G401.6 (cell line): Measurements from ENCODE around the gene RAPGEF3.

ENCODE experiments used
- FAIRE-seq: peaks from 2 replicates; lab custom pipeline; 2012; peaks lifted over from hg19 to GRCh38; lab: Jason Lieb, UNC

The RAPGEF3 gene

GRCh38 chr12:47755655-47756562 lies 2.8 kb downstream of the RAPGEF3 start:
- no peak for FAIRE-seq

GRCh38 chr12:47754881-47755280 lies 3.8 kb downstream of the RAPGEF3 start:
- FAIRE-seq: no peak

GRCh38 chr12:47754126-47754525 lies 4.6 kb downstream of the RAPGEF3 start:
- FAIRE-seq: no peak

- FAIRE-seq: no peak
Observed at GRCh38 chr12:47753021-47754001, 5.4 kb downstream of the RAPGEF3 start.

- no peak for FAIRE-seq
Observed at GRCh38 chr12:47752552-47752951, 6.1 kb downstream of the RAPGEF3 start.

GRCh38 chr12:47752121-47752520 lies 6.6 kb downstream of the RAPGEF3 start:
- no peak for FAIRE-seq

- FAIRE-seq: no peak
Observed at GRCh38 chr12:47751561-47751960, 7.1 kb downstream of the RAPGEF3 start.

- no peak for FAIRE-seq
Observed at GRCh38 chr12:47750916-47751470, 7.7 kb downstream of the RAPGEF3 start.

- no peak for FAIRE-seq
Observed at GRCh38 chr12:47750229-47750798, 8.4 kb downstream of the RAPGEF3 start.

- FAIRE-seq: no peak
Observed at GRCh38 chr12:47748899-47749298, 9.8 kb downstream of the RAPGEF3 start.

- no peak for FAIRE-seq
Observed at GRCh38 chr12:47748507-47748828, 10.2 kb downstream of the RAPGEF3 start.

GRCh38 chr12:47747596-47748506 lies 10.8 kb downstream of the RAPGEF3 start:
- no peak for FAIRE-seq

- no peak for FAIRE-seq
Observed at GRCh38 chr12:47747126-47747525, 11.6 kb downstream of the RAPGEF3 start.

- no peak for FAIRE-seq
Observed at GRCh38 chr12:47746523-47746922, 12.2 kb downstream of the RAPGEF3 start.

GRCh38 chr12:47746073-47746472 lies 12.6 kb downstream of the RAPGEF3 start:
- FAIRE-seq: no peak

- no peak for FAIRE-seq
Observed at GRCh38 chr12:47745485-47746041, 13.1 kb downstream of the RAPGEF3 start.

GRCh38 chr12:47744778-47745436 lies 13.8 kb downstream of the RAPGEF3 start:
- no peak for FAIRE-seq

GRCh38 chr12:47744005-47744651 lies 14.6 kb downstream of the RAPGEF3 start:
- FAIRE-seq: no peak

- FAIRE-seq: no peak
Observed at GRCh38 chr12:47743311-47743860, 15.3 kb downstream of the RAPGEF3 start.
